ENCODE results near the gene TACC3. TPM values are rescaled to one million over a fixed set of nuclear protein-coding genes. Genes with fewer than 3 reads are reported as not detected.
A peak's percentile ranks its signal among the peaks of the same experiment; 100 is the strongest.

The TACC3 gene
- total RNA-seq, 4 donors from 2014 or later: 8.6 to 15.0 (median 11.9) TPM

GRCh38 chr4:1746265-1746691, 25.0 kb downstream of the TACC3 start:
- TF ChIP-seq EP300 (IDR thresholded peaks at IDR 0.05) (no peak), CTCF (IDR thresholded peaks at IDR 0.05) (peak; percentile 59 to 82 (median 67))
- Histone ChIP-seq H3K27me3 (peaks cover 0 to 32% of the 10 kb centered on the region in 2 donors), H3K4me1 (peaks cover 0 to 19% (median 3%) of the 10 kb centered on the region in 4 donors), H3K27ac (no peak overlapping the region), H3K9me3 (no peaks in the 10 kb centered on the region), H3K36me3 (peaks cover 0 to 28% (median 0%) of the 10 kb centered on the region in 3 donors), H3K4me3 (no peak overlapping the region)
- WGBS, 2 donors: 10 to 20% methylated on average over 12 of the region's 17 CpGs
- DNase-seq (ENCODE audit: low spot score in 2 of 2): peak; percentile 28 to 48

- Histone ChIP-seq H3K4me3 (no peak overlapping the region), H3K27ac (no peak overlapping the region), H3K9me3 (no peaks in the 10 kb centered on the region), H3K4me1 (peaks cover 0 to 23% (median 4%) of the 10 kb centered on the region in 4 donors), H3K27me3 (peaks cover 0 to 32% of the 10 kb centered on the region in 2 donors), H3K36me3 (peaks cover 0 to 20% (median 0%) of the 10 kb centered on the region in 3 donors)
- DNase-seq (ENCODE audit: low spot score in 2 of 2): no peak
- TF ChIP-seq POLR2A (IDR thresholded peaks at IDR 0.05) (no peak), EP300 (IDR thresholded peaks at IDR 0.05) (no peak), CTCF (IDR thresholded peaks at IDR 0.05) (no peak)
- WGBS, 2 donors: 32 to 79% methylated on average over 9 to 24 of the region's 33 CpGs
Measured at GRCh38 chr4:1746919-1747602, 25.7 kb downstream of the TACC3 start.

- Histone ChIP-seq H3K27me3 (peaks cover 0 to 32% of the 10 kb centered on the region in 2 donors), H3K9me3 (no peaks in the 10 kb centered on the region), H3K36me3 (peaks cover 0 to 18% (median 0%) of the 10 kb centered on the region in 3 donors), H3K4me3 (no peak overlapping the region), H3K27ac (no peak overlapping the region), H3K4me1 (peaks cover 0 to 28% (median 9%) of the 10 kb centered on the region in 4 donors)
- 79 to 84% methylated on average over 10 to 14 of the region's 16 CpGs for WGBS, 2 donors
- no peak for TF ChIP-seq POLR2A (IDR thresholded peaks at IDR 0.05)
- TF ChIP-seq EP300 (IDR thresholded peaks at IDR 0.05): no peak
- no peak for TF ChIP-seq CTCF (IDR thresholded peaks at IDR 0.05)
- no peak for DNase-seq (ENCODE audit: low spot score in 2 of 2)
Measured at GRCh38 chr4:1747603-1747967, 26.3 kb downstream of the TACC3 start.

GRCh38 chr4:1748465-1748995, 27.2 kb downstream of the TACC3 start:
- Histone ChIP-seq H3K9me3 (no peaks in the 10 kb centered on the region), H3K27ac (no peak overlapping the region), H3K4me3 (no peak overlapping the region), H3K36me3 (peaks cover 0 to 18% (median 0%) of the 10 kb centered on the region in 3 donors), H3K27me3 (peaks cover 0 to 32% of the 10 kb centered on the region in 2 donors), H3K4me1 (peaks cover 0 to 33% (median 12%) of the 10 kb centered on the region in 4 donors)
- peak; percentile 32 to 48 for DNase-seq (ENCODE audit: low spot score in 2 of 2)
- TF ChIP-seq POLR2A (IDR thresholded peaks at IDR 0.05) (no peak), CTCF (IDR thresholded peaks at IDR 0.05) (peak; percentile 50 to 83 (median 70))
- WGBS, 2 donors: 3 to 26% methylated on average over 11 to 25 of the region's 29 CpGs

- peaks cover 0 to 33% (median 12%) of the 10 kb centered on the region in 4 donors for H3K4me1 ChIP-seq
- DNase-seq (ENCODE audit: low spot score in 2 of 2): no peak
- TF ChIP-seq CTCF (IDR thresholded peaks at IDR 0.05) (no peak), POLR2A (IDR thresholded peaks at IDR 0.05) (no peak), EP300 (IDR thresholded peaks at IDR 0.05) (no peak)
- H3K27me3 ChIP-seq: peaks cover 0 to 32% of the 10 kb centered on the region in 2 donors
- H3K36me3 ChIP-seq: peaks cover 0 to 9% (median 0%) of the 10 kb centered on the region in 3 donors
- no peak overlapping the region for H3K27ac ChIP-seq
- no peak overlapping the region for H3K4me3 ChIP-seq
- H3K9me3 ChIP-seq: no peaks in the 10 kb centered on the region
- 75% methylated on average over 2 of the region's 3 CpGs for WGBS, 2 donors
Measured at GRCh38 chr4:1749370-1749769, 28.0 kb downstream of the TACC3 start.
